Coronary artery (tissue), 2 donors: ENCODE measurements around the gene ANKEF1.

ENCODE experiments used
- DNase-seq: peaks from one replicate; pipeline ENCODE4 v3.0.0-alpha.2; 2017; ENCODE audit warnings: low spot score
- H3K27ac ChIP-seq, 2 donors: fragments of 200-600 bp; sonication (generic); one replicate each; pipeline ENCODE4 v1.5.1; 2016 to 2019
- H3K4me3 ChIP-seq: fragments of 200-600 bp; sonication (generic); 2 replicates; pipeline ENCODE4 v1.5.1; 2016; ENCODE audit warnings: mild to moderate bottlenecking, moderate library complexity
- TF ChIP-seq, protein P1 (sequence below): fragments of 200-600 bp; sonication (generic); IDR thresholded peaks from one replicate; pipeline ENCODE4 v1.5.1; 2019; ENCODE audit warnings: antibody characterized with exemption

ANKEF1 gene

DNA sequence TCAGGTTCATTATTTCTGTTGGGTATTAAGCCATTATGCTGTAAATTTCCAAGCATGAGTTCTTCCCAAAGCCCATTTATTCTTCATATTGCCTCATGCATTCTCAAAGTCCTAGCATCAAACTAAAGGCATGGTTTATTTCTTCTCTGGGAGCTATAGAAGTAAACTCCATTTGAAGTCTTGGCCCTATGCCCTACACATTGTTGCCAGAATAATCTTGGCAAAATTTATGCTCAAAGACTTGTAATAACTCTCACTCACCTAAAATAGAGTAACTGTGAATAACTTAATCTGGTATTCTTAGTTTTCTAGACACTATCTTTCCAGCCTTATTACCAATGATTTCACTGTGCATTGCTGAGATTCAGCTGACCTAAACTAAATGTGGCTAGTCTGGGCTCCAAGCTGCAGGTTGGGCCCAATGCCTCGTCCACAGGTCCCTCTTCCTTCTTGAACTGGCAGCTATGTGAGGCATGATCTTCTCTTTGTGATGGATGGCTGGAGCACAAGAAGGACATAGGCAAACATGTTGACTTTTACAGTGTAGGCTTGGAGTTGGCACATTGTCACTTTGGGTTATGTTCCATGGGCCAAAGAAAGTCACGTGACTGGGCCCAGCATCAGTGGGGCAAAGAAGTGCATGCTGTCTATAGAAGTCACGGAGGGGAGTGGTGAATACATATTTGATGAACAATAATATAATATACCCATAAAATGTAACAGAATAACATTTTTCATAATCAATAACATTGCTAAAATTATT, 39.1 kb upstream of the ANKEF1 start:
- DNase-seq = no peak
- TF ChIP-seq, protein P1, sequence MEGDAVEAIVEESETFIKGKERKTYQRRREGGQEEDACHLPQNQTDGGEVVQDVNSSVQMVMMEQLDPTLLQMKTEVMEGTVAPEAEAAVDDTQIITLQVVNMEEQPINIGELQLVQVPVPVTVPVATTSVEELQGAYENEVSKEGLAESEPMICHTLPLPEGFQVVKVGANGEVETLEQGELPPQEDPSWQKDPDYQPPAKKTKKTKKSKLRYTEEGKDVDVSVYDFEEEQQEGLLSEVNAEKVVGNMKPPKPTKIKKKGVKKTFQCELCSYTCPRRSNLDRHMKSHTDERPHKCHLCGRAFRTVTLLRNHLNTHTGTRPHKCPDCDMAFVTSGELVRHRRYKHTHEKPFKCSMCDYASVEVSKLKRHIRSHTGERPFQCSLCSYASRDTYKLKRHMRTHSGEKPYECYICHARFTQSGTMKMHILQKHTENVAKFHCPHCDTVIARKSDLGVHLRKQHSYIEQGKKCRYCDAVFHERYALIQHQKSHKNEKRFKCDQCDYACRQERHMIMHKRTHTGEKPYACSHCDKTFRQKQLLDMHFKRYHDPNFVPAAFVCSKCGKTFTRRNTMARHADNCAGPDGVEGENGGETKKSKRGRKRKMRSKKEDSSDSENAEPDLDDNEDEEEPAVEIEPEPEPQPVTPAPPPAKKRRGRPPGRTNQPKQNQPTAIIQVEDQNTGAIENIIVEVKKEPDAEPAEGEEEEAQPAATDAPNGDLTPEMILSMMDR = no peak
- H3K4me3 ChIP-seq = no peak overlapping the region
- H3K27ac ChIP-seq = no peak overlapping the region

DNA sequence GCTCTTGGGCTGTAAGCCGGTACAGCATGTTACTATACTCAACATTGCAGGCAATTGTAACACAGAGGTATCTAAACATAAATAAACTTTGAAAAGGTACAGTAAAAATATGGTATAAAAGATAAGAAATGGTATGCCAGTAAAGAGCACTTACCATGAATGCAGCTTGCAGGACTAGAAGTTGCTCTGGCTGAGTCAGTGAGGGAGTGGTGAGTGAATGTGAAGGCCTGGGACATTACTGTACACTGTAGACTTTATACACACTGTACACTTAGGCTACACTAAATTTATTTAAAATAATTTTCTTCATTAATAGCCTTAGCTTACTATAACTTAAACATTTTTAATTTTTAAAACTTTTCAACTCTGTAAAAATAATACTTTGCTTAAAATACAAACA, 37.8 kb upstream of the ANKEF1 start:
- Histone ChIP-seq H3K27ac (no peak overlapping the region), H3K4me3 (no peak overlapping the region)
- no peak for DNase-seq
- TF ChIP-seq, protein P1 = no peak

DNA sequence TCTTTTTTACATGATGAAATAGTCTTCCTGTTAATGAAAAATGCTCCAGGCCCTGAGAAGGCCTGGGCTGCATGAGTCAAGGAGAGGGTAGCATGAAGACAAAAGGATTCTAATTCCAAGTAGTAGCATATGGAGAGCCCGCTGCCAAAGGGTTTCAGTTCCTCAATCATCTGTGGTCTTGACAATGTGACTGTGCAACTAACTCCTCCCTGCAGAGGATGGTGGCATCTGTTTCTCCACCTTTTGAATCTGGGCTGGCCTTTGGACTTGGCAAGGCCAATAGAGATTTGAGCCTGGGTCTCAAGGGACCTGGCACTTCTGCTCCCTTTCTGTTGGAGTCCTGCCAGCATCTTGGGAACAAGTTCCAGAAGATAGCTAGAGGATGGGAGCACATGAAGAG, 35.1 kb upstream of the ANKEF1 start:
- H3K27ac ChIP-seq = no peak overlapping the region
- H3K4me3 ChIP-seq = no peak overlapping the region
- DNase-seq = no peak
- TF ChIP-seq, protein P1 = no peak

DNA sequence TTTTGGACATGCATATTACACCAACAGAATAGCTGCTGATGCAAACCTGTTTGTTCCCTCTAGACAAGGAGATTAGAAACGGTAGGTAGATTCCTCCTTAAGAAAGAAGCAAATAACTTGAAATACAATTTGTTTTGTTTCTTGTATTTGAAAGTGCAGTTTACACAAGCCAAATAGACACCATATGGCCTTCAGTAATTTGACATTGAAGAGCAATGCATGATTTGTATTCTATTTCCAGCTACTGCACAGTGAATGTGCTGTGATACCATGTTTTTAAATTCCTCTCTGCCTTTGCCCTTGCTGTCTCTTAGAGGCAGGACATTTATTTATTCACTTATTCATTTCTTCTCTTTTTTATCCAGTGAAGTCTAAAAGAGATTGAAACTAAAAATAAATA, 31.9 kb upstream of the ANKEF1 start:
- Histone ChIP-seq H3K27ac (no peak overlapping the region), H3K4me3 (no peak overlapping the region)
- TF ChIP-seq, protein P1 = no peak
- no peak for DNase-seq

DNA sequence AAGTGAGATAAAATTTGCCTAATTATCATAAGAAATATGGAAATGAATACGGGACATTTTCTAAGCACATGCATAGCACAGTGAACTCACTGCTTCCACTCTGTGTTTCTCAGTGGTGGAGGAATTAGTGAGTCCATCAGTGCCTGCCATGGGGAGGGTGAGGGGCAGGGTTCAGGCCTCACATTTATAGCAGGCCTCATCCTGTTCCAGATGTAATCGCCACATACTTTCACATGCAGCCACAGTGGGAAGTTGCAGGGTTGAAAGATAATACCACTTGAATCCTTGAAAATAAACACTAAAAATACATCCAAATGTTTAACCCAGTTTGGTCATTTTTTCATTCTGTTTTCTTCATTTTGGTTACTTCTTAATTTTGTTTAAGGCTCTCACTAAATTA, 29.9 kb upstream of the ANKEF1 start:
- TF ChIP-seq, protein P1 = no peak
- no peak overlapping the region for H3K4me3 ChIP-seq
- no peak overlapping the region for H3K27ac ChIP-seq
- DNase-seq = no peak

DNA sequence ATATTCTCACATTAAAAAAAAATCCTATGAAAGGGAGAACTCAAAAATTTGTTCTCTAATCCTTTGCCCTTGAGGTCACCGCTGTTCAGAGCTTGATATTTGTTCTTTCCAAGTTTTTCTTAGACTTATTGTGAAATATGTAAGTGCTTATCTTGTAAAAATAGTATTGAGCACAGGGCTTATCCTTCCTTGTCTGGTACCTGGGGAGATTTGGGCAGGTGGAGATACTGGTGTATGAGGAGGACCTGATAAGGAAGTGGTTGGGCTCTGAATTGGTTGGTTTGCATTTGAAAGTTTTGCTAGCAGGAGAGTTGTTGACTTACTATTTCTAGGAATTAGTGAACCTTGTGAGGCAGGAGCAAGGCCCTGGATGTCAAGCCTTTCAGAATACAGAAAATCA, 28.9 kb upstream of the ANKEF1 start:
- Histone ChIP-seq H3K4me3 (no peak overlapping the region), H3K27ac (no peak overlapping the region)
- TF ChIP-seq, protein P1 = no peak
- no peak for DNase-seq

DNA sequence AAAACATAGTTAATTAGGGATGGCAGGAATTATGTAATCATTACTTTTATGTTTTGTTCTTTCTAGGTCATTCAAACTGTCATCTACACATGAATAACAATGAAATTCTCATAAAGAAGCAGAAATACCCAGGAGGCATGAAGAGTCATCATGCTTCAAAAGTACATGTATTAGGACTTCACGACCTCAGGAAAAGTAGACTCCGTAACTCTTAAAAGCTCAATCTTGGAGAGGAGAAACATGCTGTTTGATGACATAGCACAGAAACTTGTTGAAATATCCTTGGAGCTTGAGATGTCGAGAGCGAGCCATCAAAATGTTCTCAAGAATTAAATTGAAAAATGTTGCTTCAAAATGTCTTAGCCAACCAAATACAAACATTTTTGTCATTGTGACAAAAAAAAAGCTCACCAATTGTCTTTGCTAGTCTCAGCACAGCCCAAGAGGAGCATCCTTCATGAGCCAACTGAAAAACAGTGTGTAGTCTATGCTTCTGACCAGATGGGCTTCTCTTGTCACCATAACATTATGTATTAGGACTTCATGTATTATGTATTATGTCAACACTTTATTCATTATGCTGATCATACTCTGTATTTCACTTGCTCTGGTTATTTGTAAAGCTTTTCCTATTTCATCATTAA, 28.2 kb upstream of the ANKEF1 start:
- H3K4me3 ChIP-seq = no peak overlapping the region
- TF ChIP-seq, protein P1 = no peak
- DNase-seq = no peak
- H3K27ac ChIP-seq = no peak overlapping the region
